ENCODE results near the gene EFNA5.

DNA sequence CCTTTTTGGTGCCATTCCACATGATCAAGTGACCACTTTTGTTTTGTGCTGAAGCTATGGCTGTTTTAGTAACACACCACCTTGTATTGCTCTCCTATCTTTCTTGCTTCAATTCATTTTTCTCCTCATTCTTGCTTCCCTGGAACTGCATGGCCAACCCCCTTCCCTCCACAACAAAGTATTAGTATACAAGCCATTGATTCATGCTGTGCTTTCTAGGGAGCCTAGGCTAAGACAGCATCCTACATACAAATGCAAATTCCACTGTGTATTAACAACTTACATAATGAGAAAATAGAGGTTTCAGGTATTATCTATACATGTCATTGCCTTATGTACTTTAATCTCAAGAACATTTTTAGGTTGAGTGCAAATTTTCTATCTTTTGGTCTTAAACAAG is 141.1 kb downstream of the EFNA5 start:
- TF ChIP-seq, protein P1, sequence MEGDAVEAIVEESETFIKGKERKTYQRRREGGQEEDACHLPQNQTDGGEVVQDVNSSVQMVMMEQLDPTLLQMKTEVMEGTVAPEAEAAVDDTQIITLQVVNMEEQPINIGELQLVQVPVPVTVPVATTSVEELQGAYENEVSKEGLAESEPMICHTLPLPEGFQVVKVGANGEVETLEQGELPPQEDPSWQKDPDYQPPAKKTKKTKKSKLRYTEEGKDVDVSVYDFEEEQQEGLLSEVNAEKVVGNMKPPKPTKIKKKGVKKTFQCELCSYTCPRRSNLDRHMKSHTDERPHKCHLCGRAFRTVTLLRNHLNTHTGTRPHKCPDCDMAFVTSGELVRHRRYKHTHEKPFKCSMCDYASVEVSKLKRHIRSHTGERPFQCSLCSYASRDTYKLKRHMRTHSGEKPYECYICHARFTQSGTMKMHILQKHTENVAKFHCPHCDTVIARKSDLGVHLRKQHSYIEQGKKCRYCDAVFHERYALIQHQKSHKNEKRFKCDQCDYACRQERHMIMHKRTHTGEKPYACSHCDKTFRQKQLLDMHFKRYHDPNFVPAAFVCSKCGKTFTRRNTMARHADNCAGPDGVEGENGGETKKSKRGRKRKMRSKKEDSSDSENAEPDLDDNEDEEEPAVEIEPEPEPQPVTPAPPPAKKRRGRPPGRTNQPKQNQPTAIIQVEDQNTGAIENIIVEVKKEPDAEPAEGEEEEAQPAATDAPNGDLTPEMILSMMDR (IDR thresholded peaks at IDR 0.05; ENCODE audit: low read depth, low read length), result no peak
- no peak for TF ChIP-seq POLR2A (IDR thresholded peaks at IDR 0.05; ENCODE audit: extremely low read depth, insufficient read length)
- no peak for TF ChIP-seq MYC (IDR thresholded peaks at IDR 0.05; ENCODE audit: low read depth, low read length)
- TF ChIP-seq, protein P2, sequence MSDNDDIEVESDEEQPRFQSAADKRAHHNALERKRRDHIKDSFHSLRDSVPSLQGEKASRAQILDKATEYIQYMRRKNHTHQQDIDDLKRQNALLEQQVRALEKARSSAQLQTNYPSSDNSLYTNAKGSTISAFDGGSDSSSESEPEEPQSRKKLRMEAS (IDR thresholded peaks at IDR 0.05; ENCODE audit: low read depth, low read length), result no peak

All from NB4 (cell line).